PFSK-1 (cell line): Measurements from ENCODE around the gene KDM5A.

Experiments
- POLR2AphosphoS5 ChIP-seq: IDR thresholded peaks from 2 replicates; pipeline ENCODE4 v1.6.1; 2012; ENCODE audit warnings: low read depth, mild to moderate bottlenecking, control low read depth, low read length, moderate library complexity
- SIN3A ChIP-seq: IDR thresholded peaks from 2 replicates; pipeline ENCODE4 v1.6.1; 2012; ENCODE audit warnings: mild to moderate bottlenecking, low read length, moderate library complexity, borderline replicate concordance; ENCODE audit not compliant: insufficient read depth

GRCh38 chr12:230925-231671 is 158.0 kb downstream of the KDM5A start:
- TF ChIP-seq SIN3A (no peak), POLR2AphosphoS5 (no peak)
